Measurements from ENCODE around the gene STMND1. TPM values are rescaled to one million over a fixed set of nuclear protein-coding genes. Genes with fewer than 3 reads are reported as not detected.
"Not testable (repeated sequence)": the region's sequence is repeated elsewhere in the genome, so short reads cannot be mapped to it uniquely, and the experiment has no call there.

Gene STMND1
- total and polyA plus RNA-seq, 2 of the 8 experiments (the other 6 are each of a cell fraction or from before 2014, with no cell fraction given) = not detected

DNA sequence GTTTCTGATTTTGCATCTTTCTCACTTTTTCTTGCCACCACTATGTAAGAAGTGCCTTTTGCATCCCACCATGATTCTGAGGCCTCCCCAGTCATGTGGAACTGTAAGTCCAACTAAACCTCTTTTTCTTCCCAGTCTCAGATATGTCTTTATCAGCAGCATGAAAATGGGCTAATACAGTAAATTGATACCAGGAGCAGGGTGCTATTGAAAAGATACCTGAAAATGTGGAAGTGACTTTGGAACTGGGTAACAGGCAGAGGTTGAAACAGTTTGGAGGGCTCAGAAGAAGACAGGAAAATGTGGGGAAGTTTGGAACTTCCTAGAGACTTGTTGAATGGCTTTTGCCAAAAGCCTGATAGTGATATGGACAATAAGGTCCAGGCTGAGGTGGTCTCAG, 32.9 kb upstream of the STMND1 start:
- H4K8ac ChIP-seq (ENCODE audit: extremely low read depth, insufficient read depth, low read length); H3K18ac ChIP-seq (ENCODE audit: extremely low read depth, low read length); CTCF ChIA-PET (ENCODE audit: partially characterized antibody); POLR2A ChIA-PET (ENCODE audit: partially characterized antibody); H3K4ac ChIP-seq (replicated peaks; ENCODE audit: insufficient read length, low read depth, low read length); H3K23me2 ChIP-seq (ENCODE audit: low read depth, low read length); H4K91ac ChIP-seq (replicated peaks; ENCODE audit: insufficient read length, low read length); H3K79me1 ChIP-seq (ENCODE audit: low read depth, low read length); H3K79me2 ChIP-seq (ENCODE audit: control insufficient read depth in 1 of 2, insufficient read depth in 2 of 2, low read length in 2 of 2); H3K27ac ChIP-seq (ENCODE audit: low read depth, low read length); H3K4me1 ChIP-seq (replicated peaks in 1 of 4; ENCODE audit: control insufficient read depth in 3 of 4, insufficient read depth in 4 of 4, low read length in 3 of 4); H3K4me2 ChIP-seq (ENCODE audit: insufficient read depth in 1 of 2, low read depth in 2 of 2, low read length in 2 of 2); H3K23ac ChIP-seq (ENCODE audit: insufficient read length); FAIRE-seq; H3K27me3 ChIP-seq (replicated peaks in 1 of 4; ENCODE audit: control insufficient read depth in 3 of 4, extremely low read depth in 1 of 4, insufficient read depth in 3 of 4, low read length in 3 of 4); H2BK120ac ChIP-seq (replicated peaks; ENCODE audit: low read depth, low read length); H2AFZ ChIP-seq (ENCODE audit: low read length); H2BK20ac ChIP-seq (ENCODE audit: low read length); H3K9me3 ChIP-seq (ENCODE audit: insufficient read depth in 2 of 2, low read depth in 1 of 2, low read length in 1 of 2); H4K20me1 ChIP-seq (replicated peaks in 1 of 2; ENCODE audit: control insufficient read depth in 1 of 2, insufficient read depth in 2 of 2, low read length in 2 of 2); H2BK12ac ChIP-seq (ENCODE audit: low read depth, low read length); H3K56ac ChIP-seq (replicated peaks; ENCODE audit: insufficient read length, low read depth, low read length); H3K4me3 ChIP-seq (ENCODE audit: extremely low read depth in 1 of 4, insufficient read depth in 2 of 4, low read depth in 3 of 4, low read length in 4 of 4); H2BK5ac ChIP-seq (ENCODE audit: low read depth, low read length); H3K36me3 ChIP-seq (ENCODE audit: control insufficient read depth in 2 of 4, insufficient read depth in 4 of 4, low read length in 3 of 4); H4K5ac ChIP-seq (ENCODE audit: insufficient read length, low read depth, low read length); H2AK5ac ChIP-seq (ENCODE audit: low read depth, low read length); DNase-seq (ENCODE audit: low read depth in 1 of 2, low spot score in 2 of 2); H2BK15ac ChIP-seq (ENCODE audit: low read length); H3K14ac ChIP-seq (ENCODE audit: insufficient read length); H3K9ac ChIP-seq (replicated peaks in 1 of 4; ENCODE audit: extremely low read depth in 1 of 4, low read depth in 3 of 4, low read length in 3 of 4): not testable (repeated sequence)

DNA sequence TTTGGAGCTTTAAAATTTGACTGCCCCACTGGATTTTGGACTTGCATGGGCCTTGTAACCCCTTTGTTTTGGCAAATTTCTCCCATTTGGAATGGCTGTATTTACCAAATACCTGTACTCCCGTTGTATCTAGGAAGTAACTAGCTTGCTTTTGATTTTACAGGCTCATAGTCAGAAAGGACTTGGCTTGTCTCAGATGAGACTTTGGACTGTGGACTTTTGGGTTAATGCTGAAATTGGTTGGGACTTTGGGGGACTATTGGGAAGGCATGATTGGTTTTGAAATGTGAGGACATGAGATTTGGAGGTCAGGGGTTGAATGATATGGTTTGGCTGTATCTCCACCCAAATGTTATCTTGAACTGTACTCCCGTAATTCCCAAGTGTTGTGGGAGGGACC, 31.4 kb upstream of the STMND1 start:
- H3K36me3 ChIP-seq (ENCODE audit: control insufficient read depth in 2 of 4, insufficient read depth in 4 of 4, low read length in 3 of 4); H2AFZ ChIP-seq (ENCODE audit: low read length); H3K79me1 ChIP-seq (ENCODE audit: low read depth, low read length); H3K9me3 ChIP-seq (ENCODE audit: insufficient read depth in 2 of 2, low read depth in 1 of 2, low read length in 1 of 2); H4K8ac ChIP-seq (ENCODE audit: extremely low read depth, insufficient read depth, low read length); H3K18ac ChIP-seq (ENCODE audit: extremely low read depth, low read length); H3K4ac ChIP-seq (replicated peaks; ENCODE audit: insufficient read length, low read depth, low read length); H3K14ac ChIP-seq (ENCODE audit: insufficient read length); H3K9ac ChIP-seq (replicated peaks in 1 of 4; ENCODE audit: extremely low read depth in 1 of 4, low read depth in 3 of 4, low read length in 3 of 4); H3K4me3 ChIP-seq (ENCODE audit: extremely low read depth in 1 of 4, insufficient read depth in 2 of 4, low read depth in 3 of 4, low read length in 4 of 4); H2BK20ac ChIP-seq (ENCODE audit: low read length); H2BK5ac ChIP-seq (ENCODE audit: low read depth, low read length); H3K4me2 ChIP-seq (ENCODE audit: insufficient read depth in 1 of 2, low read depth in 2 of 2, low read length in 2 of 2); DNase-seq (ENCODE audit: low read depth in 1 of 2, low spot score in 2 of 2); H2BK120ac ChIP-seq (replicated peaks; ENCODE audit: low read depth, low read length); FAIRE-seq; H2BK12ac ChIP-seq (ENCODE audit: low read depth, low read length); H2AK5ac ChIP-seq (ENCODE audit: low read depth, low read length); H3K56ac ChIP-seq (replicated peaks; ENCODE audit: insufficient read length, low read depth, low read length); H2BK15ac ChIP-seq (ENCODE audit: low read length); H3K27me3 ChIP-seq (replicated peaks in 1 of 4; ENCODE audit: control insufficient read depth in 3 of 4, extremely low read depth in 1 of 4, insufficient read depth in 3 of 4, low read length in 3 of 4); H4K20me1 ChIP-seq (replicated peaks in 1 of 2; ENCODE audit: control insufficient read depth in 1 of 2, insufficient read depth in 2 of 2, low read length in 2 of 2); H3K27ac ChIP-seq (ENCODE audit: low read depth, low read length); POLR2A ChIA-PET (ENCODE audit: partially characterized antibody); H4K5ac ChIP-seq (ENCODE audit: insufficient read length, low read depth, low read length); H4K91ac ChIP-seq (replicated peaks; ENCODE audit: insufficient read length, low read length); H3K23ac ChIP-seq (ENCODE audit: insufficient read length); H3K79me2 ChIP-seq (ENCODE audit: control insufficient read depth in 1 of 2, insufficient read depth in 2 of 2, low read length in 2 of 2); H3K23me2 ChIP-seq (ENCODE audit: low read depth, low read length); H3K4me1 ChIP-seq (replicated peaks in 1 of 4; ENCODE audit: control insufficient read depth in 3 of 4, insufficient read depth in 4 of 4, low read length in 3 of 4): not testable (repeated sequence)
- 88% methylated on average over 2 of the region's 2 CpGs; no CpG with 5 or more reads in 1 of the 2 experiments for WGBS, 2 experiments (ENCODE audit: extremely low coverage in 1 of 2, insufficient coverage in 1 of 2, insufficient read length in 1 of 2, insufficient replicate concordance in 2 of 2, low coverage in 1 of 2, low lambda C conversion rate in 2 of 2, missing lambda C conversion rate in 1 of 2)
- CTCF ChIA-PET (ENCODE audit: partially characterized antibody) = interaction anchor here (0.9 kb wide), 1 partner anchor 20 kb away, joined by 3 read pairs; no protein-coding TSS in a partner anchor

Data from H1 (cell line).